ENCODE results near the gene ZC3H10.

ZC3H10 gene

DNA sequence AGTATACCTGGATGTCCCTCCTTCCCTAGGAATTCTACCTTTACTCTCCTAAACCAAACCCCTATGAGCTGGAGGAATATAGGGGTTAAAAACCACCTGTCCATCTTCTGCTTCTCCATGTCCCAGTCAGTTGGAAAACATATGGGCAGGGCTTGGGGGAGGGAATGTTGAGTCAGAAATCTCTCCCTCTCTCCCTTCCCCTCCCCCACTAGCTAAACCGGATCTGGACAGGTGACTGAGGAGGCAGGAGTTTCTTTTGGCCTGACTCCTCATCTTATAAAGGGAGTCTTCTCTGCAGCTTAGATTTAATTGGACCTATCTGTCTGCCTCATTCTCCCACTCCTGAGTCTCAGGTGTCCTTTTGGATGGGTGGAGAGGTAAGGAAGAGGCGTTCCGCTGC, 32.0 kb upstream of the ZC3H10 start:
- DNase-seq (ENCODE audit: low read depth): no peak
- no peak for TF ChIP-seq CTCF (IDR thresholded peaks at IDR 0.05; ENCODE audit: low read depth, low read length, missing control alignments)
- no peak overlapping the region for H3K4me3 ChIP-seq (ENCODE audit: low read depth, low read length)

DNA sequence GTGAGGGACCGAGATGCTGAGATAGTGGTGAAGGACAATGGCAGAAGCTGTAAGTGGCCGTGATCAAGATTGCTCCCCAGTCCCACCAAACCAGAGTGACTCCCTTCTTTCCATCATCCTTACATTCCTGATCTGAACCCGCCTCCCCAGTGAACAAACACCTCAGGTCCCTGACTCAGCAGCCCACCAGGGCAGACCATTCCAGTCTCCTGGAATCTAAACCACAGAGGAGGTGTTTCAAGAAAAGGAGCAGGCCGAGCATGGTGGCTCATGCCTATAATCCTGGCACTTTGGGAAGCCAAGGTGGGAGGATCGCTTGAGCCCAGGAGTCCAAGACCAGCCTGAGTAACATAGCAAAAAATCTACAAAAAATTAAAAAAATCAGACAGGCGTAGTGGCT, 31.5 kb upstream of the ZC3H10 start:
- H3K4me3 ChIP-seq (ENCODE audit: low read depth, low read length): no peak overlapping the region
- no peak for DNase-seq (ENCODE audit: low read depth)
- TF ChIP-seq CTCF (IDR thresholded peaks at IDR 0.05; ENCODE audit: low read depth, low read length, missing control alignments): no peak

DNA sequence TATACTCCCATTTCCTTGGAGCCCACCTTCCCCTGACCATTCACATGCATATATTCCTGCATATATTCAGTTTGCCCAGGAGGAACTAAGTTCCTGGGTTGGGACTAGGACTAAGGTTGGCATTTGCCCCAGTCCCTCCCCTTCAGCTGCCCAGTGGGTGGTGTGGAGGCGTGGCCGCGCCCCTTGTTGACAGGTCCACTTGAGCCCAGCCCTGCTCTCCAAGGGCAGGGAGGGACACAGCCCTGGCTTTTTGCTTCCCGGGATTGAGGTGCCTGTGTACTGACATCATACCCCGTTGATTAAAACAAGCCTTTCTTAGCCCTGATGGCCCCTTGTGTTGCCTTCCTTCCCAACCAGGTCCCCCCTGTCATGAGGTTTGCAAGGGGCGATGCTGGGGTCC, 30.8 kb upstream of the ZC3H10 start:
- H3K4me3 ChIP-seq (ENCODE audit: low read depth, low read length): no peak overlapping the region
- DNase-seq (ENCODE audit: low read depth): no peak
- no peak for TF ChIP-seq CTCF (IDR thresholded peaks at IDR 0.05; ENCODE audit: low read depth, low read length, missing control alignments)

GRCh38 chr12:56097738-56098137, 20.3 kb upstream of the ZC3H10 start:
- H3K4me3 ChIP-seq (ENCODE audit: low read depth, low read length): no peak overlapping the region
- no peak for DNase-seq (ENCODE audit: low read depth)

DNA sequence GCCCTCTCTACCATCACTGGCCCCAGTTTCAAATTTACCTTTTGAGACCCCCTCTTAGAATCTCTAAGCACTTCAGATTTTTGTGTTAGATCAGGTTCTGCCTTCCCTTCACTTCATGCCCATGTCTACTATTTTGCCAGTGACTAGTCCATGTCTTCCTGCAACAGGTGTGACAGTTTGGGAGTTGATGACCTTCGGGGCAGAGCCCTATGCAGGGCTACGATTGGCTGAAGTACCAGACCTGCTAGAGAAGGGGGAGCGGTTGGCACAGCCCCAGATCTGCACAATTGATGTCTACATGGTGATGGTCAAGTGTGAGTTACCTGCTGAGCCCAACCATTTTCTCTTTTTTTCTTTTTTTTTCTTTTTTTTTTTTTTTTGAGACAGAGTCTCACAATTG, 19.5 kb upstream of the ZC3H10 start:
- TF ChIP-seq CTCF (IDR thresholded peaks at IDR 0.05; ENCODE audit: low read depth, low read length, missing control alignments): no peak
- no peak for DNase-seq (ENCODE audit: low read depth)
- no peak overlapping the region for H3K4me3 ChIP-seq (ENCODE audit: low read depth, low read length)

More at GRCh38 chr12:56097738-56098137, 20.3 kb upstream of the ZC3H10 start:
- TF ChIP-seq CTCF (IDR thresholded peaks at IDR 0.05; ENCODE audit: low read depth, low read length, missing control alignments): no peak

DNA sequence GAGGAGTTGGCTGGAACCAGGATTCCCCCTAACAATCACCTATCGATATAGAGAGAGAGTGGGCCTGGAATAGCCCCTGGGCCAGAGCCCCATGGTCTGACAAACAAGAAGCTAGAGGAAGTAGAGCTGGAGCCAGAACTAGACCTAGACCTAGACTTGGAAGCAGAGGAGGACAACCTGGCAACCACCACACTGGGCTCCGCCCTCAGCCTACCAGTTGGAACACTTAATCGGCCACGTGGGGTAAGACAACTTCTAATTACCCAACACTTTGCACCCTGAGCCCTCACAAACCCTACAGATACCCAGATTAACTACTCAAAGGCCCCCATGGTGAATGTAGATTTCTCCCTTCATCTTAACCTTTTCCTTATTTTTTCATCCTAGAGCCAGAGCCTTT, 18.3 kb upstream of the ZC3H10 start:
- no peak for DNase-seq (ENCODE audit: low read depth)
- TF ChIP-seq CTCF (IDR thresholded peaks at IDR 0.05; ENCODE audit: low read depth, low read length, missing control alignments): no peak
- no peak overlapping the region for H3K4me3 ChIP-seq (ENCODE audit: low read depth, low read length)

- TF ChIP-seq CTCF (IDR thresholded peaks at IDR 0.05; ENCODE audit: low read depth, low read length, missing control alignments): no peak
- DNase-seq (ENCODE audit: low read depth): no peak
- H3K4me3 ChIP-seq (ENCODE audit: low read depth, low read length): no peak overlapping the region
These were observed 17.0 kb upstream of the ZC3H10 start for GRCh38 chr12:56101045-56101444.

Measured in GM12864 (cell line).